Globus pallidus (tissue), 1 donor: ENCODE data around the gene IPO4.
A peak's percentile ranks its signal among the peaks of the same experiment; 100 is the strongest.
"Not testable (repeated sequence)": the region's sequence is repeated elsewhere in the genome, so short reads cannot be mapped to it uniquely, and the experiment has no call there.

ENCODE experiments used
- DNase-seq: peaks from one replicate; pipeline ENCODE4 v3.0.0-alpha.2; 2015; ENCODE audit warnings: low spot score

Gene IPO4

DNA sequence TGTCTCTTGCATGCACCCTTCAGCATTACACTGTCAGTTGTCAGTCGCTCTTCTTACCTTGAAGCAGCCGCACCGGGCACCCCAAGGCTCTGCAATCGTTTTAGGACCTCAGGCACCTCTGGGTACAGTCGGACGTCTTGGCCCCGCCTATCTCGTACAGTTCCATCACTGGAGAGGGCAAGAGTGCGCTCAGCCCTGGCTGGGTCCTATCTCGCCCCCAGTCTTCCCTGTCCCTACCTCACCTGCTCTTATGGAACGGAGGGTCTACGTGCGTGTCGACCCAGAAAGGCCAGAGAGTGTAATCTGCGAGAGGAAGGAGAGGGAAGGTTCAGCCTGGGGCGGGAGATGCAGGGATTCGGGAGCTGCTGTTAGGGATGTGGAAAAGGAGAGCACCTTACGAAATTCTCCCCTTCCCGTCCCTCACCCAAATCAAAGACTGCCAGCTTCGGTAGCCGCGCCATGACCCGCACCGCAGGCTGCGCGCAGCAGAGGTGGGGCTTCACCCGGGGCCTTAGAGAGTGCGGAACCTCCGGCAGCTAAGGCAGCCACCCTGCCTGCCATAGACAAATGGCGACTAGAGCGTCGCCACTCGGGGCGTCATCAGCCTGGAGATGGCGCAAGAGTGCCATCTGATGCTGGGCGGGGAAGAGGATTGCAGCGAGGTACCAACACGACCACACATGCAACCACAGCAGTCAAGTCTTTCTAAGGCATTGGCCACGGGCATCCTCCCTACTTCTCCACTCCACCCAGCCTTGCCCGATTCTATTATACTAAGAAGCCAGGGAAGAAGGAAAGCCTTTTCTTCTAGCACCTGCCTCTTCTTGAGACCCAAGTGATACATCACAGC is 27.1 kb upstream of the IPO4 start, which contains the start of gene MDP1:
Gene MDP1, minus strand, starts transcription at position 572 of the 850 bp plus-strand sequence. Its CDS starts 111 bp downstream, at position 461.
- DNase-seq: peak; percentile 89

DNA sequence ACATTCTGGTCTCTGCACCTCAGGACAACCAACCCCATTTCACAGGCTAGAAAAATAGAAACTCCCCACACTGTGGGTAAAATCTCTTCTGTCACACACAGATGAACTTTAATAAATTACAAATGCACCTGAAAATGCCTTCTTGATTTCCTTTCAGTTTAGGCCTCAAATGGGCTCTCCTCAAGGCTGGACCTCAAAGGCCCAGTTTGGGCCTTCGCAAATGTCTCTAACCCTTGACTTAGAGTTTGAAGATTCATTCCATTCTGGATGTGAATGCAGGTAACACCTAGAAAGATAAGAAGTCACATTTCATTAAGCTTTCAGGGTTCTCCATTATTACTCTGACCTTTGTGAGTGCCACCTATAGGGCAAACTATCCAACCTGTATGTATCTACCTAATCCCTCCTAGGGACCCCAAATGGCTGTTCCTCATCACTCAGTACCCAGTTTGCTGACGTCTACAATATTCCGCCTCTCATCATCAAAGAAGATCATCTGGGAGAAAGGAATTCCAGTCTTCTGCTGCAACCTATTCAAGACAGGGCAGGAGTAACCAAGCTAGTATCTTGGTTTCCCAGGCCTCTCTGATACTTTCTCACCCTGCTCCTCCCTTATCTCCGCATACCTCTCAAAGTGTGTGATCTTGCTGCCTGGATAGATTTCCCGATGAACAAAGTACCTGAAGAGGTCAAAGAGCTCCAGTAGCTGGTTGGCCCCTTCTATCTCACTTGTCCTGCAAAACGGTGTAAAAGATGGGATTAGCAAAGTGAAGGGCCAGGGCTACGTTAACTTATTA is 25.4 kb upstream of the IPO4 start:
- no peak for DNase-seq

DNA sequence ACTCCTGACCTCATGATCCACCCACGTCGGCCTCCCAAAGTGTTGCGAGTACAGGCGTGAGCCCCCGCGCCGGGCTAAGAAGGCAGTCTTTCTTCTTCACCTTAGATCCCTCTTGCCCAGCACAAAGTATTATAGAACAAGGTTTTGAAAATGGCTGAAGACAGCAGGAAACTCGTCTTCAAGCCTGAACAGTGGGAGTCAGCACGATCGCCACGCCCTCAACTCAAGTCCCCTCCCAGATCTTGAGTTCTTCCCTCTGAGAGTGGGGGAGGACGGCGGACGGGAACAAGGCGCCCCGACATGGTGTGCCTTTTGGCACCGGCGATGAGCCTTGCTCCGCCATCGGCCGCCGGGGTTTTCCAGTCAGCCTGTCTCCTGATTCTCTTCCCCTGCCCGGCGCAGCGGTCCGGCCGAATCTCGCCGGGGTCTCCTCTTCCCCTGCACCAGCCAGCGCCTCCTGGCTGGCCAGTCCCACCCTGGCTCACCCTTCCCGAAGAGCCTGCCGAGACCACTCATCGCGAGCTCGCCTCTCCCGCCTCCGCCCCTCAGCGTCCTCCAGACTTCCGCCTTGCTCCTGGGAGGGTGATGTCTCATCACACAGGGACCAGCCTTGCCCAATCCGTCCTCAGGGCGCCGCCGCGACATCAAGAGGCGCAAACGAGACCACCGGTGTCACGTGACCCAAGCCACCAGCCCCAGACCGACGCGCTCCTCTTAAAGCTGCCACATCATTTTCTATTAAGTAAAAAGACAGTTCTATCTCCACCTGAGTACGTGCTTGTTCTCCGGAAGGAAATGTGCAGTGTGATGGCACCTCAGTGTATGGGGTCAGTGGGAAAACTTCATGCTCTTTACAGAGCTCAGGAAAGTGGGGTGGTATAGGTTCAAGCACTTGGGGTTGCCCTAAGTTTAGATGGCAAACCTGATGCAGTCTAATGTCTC is 24.6 kb upstream of the IPO4 start, which contains the start of gene CHMP4A:
Gene CHMP4A, minus strand, starts transcription at position 565 of the 942 bp plus-strand sequence. Its CDS starts 49 bp downstream, at position 516.
- peak; percentile 88 for DNase-seq

DNA sequence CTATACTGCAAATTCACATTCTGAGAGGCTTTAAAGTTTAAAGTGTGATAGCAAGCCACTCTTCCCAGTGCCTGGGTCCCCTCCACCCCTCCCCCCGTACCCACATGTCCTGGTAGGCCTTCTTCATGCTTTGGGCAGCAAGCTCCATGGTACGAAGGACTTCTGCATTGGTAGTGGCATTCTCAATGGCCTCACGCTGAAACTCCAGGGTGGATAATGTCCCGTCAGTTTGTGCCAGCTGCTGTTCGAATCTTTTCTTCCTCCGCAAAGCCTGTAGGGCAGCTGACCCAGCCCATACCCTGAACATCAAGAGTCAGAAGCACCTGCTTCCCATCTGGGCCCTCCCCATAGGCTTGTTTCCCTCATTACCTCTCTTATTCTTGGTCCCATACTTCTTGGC is 22.7 kb upstream of the IPO4 start:
- DNase-seq: no peak

DNA sequence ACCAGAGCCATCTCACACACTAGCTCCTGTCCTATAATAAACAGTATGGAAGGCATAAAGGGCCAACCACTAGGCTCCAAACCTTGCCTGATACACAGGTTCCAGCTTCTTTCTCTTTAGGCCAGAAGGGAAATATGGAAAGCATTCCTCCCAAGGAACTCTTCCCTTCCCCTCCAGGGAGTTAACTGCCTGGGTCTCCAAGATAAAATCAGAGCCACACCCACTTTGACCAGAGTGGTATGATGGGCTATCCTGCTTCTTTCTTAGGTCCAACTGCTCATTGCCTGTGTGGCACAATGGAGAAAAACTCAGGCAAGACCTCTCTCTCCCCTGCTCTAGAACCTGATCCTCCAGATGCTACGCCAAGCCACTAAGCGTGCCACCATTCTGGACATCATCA is 19.0 kb upstream of the IPO4 start:
- no peak for DNase-seq

DNA sequence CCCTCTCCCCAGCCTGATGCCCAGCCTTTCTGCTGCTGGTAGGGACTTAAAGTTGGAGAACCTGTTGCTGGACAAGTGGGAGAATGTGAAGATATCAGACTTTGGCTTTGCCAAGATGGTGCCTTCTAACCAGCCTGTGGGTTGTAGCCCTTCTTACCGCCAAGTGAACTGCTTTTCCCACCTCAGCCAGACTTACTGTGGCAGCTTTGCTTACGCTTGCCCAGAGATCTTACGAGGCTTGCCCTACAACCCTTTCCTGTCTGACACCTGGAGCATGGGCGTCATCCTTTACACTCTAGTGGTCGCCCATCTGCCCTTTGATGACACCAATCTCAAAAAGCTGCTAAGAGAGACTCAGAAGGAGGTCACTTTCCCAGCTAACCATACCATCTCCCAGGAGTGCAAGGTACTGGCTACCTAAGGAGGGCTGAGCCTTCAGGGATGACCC is 18.5 kb upstream of the IPO4 start:
- DNase-seq: no peak

DNA sequence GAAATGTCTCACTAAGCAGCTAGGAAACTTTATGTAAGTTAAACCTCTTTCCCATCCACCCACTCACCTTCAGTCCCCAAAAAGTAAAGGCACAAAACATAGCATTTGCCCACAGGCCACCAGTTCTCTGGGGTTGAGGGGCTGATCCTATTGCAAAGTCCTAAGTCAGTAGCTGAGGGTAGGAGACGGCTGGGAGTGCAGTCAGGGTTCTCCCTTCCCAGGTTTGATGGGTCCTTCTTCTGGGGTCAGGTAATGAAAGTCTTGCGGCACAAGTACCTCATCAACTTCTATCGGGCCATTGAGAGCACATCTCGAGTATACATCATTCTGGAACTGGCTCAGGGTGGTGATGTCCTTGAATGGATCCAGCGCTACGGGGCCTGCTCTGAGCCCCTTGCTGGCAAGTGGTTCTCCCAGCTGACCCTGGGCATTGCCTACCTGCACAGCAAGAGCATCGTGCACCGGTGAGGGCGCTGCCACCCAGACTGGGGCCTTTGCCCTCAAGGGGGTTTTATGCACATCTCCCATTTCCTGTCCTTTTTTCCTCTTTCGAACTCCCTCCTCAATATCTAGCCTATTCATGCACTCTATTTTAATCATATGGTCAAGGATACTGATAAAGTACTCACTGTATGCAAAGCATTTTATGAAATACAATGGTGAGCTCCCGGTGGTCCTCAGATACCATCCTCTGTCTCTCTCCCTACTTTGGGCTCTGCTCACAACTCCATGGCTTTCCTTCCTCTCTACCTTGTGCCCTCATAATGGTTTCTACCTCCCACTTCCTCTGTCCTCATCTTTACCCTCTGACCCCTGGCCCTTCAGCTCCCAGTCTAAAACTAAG is 17.9 kb upstream of the IPO4 start:
- DNase-seq: no peak

DNA sequence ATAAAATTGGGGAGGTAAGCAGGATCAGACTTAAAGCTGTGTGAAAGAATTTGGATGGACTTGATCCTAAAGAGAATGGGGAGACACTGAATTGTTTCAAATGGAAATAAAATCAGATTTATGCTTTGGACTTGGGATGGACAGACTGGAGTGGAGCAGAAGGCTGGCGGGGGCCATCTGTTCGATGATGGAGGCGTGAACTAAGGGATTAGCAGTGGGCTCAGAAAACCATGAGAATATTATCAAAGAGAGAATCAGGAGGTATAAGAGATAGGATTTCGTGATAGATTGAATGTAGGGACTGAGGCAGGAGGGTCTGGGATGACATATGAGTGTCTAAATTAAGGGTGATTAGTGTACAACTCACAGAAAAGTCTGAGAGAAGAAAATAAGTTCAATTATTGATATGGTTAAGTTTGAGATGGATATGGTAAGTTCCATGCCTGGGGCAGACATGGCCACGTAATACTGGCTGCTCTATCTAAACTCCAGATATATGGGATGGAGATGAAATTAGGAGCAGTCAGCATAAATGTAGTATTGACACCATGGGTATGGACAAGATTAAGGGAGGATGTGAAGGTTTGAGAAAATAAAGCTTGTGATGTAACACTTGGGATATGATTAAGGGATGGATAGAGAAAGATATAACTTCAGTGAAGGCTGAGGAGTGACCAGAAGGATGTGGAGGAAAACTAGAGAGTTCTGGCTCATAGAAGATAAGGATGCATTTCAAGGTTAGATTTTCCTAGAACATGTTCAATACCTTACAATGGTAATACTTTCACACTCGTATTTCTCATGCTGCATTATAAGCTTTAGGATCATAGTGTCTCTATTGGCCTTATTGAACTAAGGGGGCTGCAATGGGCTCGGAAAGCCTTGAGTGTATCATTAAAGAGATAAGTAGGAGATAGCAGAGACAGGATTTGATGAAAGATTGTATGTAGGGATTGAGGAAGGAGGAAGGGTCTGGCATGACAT is 15.8 kb upstream of the IPO4 start:
- no peak for DNase-seq

DNA sequence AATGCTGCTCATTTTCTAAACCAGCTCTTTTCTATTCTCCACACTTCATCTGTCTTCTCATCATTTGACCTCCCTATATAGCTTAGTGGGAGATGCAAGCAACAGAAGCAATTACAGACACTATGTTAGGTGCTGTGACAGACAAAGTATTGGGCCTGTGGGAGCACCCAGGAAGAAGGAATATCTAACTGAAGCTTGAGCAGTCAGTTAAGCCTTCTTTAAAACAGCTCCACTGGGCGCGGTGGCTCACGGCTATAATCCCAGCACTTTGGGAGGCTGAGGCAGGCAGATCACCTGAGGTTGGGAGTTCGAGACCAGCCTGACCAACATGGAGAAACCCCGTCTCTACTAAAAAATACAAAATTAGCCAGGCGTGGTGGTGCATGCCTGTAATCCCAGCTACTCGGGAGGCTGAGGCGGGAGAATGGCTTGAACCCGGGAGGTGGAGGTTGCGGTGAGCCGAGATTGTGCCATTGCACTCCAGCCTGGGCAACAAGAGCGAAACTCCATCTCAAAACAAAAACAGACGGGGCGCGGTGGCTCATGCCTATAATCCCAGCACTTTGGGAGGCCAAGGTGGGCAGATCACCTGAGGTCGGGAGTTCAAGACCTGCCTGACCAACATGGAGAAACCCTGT is 14.8 kb upstream of the IPO4 start:
- not testable (repeated sequence) for DNase-seq

DNA sequence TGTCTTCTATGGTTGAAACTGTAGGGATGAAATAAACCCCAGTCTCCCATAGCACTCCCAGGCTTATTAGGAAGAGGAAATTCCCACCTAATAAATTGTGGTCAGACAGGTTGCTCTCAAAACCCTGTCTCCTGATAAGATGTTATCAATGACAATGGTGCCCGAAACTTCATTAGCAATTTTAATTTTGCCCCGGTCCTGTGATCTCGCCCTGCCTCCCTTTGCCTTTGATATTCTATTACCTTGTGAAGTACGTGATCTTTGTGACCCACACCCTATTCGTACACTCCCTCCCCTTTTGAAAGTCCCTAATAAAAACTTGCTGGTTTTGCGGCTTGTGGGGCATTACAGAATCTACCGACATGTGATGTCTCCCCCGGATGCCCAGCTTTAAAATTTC is 13.9 kb upstream of the IPO4 start:
- DNase-seq: not testable (repeated sequence)

DNA sequence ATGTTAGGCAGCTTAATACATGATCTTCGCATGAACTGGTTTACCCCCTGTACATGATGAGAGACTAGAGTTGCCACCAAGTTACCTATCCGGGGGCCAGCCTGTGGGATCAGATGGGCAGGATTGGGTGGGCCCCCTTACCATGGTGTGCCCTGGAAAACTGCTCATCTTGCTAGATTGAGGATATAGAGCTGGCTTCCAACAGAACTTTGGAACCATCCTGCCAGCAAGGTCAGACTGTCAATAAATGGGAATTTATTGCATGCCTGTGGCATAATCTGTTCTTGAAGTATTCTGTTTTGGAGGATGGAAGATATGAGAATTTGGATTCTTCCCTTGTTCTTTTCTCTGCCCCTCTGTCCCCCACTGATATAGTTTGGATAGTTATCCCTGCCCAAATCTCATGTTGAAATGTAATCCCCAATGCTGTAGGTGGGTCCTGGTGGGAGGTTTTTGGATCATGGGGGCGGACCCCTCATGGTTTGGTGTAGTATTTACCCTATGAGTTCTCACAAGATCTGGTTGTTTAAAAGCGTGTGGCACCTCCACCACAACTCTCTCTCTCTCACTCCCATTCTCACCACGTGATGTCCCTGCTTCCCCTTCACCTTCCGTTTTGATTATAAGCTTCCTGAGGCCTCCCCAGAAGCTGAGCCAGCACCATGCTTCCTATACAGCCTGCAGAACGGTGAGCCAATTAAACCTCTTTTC is 10.4 kb upstream of the IPO4 start:
- no peak for DNase-seq

DNA sequence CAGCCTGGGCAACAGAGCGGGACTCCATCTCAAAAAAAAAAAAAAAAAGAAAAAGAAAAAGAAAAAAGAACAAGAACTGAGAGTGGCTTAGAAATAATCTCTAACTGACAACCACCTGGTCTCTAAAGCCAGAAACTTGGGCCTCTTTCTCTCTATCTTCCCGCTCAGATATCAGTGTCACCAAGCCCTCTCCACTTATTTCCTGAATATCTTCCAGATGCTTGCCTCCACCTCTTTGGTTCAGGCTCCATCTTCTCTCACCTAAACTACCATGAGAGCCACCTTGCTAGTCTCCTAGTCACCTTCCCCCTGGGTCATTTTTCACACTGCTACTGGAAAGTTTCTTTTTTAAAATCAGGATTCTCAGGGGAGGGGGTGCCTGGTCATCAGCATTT is 8.4 kb upstream of the IPO4 start:
- DNase-seq: no peak

DNA sequence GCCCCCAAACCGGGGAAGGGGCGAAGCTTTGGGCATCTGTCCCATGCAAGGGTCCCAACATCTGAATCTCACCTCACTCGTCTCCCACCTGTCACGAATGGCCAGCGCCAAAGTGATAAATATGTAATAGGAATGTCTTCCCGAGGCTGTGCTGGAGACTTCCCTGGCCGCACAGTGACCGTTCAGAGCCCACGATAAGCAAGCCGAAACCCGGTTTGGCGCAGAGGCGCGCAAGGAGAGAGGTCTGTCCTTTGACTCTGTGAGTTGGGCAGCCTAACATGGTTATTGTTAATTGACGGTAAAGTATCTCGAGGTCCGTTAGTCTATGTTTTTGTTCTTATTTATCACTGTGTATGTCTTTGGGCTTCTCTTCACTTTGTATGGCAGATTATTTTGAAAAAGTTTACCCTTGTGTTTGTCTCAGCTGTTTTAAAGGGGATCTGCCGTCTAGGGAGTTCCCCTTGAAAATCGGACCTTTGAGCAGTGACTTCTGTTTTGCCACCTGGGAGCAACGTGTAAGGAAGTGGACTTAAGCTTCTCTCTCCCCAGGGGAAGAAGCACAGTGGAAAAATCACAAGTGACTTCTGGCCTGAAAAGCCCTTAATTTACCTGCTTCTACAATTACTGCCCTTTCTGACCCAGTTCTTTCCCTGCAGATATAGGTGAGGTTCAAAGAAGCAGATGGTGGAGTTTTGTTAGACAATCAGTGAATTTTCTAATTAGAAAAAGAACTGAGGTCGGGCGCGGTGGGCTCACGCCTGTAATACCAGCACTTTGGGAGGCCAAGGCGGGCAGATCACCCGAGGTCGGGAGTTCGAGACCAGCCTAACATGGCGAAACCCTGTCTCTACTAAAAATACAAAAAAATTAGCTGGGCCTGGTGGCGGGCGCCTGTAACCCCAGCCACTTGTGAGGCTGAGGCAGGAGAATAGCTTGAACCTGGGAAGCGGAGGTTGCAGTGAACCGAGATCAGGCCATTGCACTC is 7.7 kb upstream of the IPO4 start:
- DNase-seq: no peak

DNA sequence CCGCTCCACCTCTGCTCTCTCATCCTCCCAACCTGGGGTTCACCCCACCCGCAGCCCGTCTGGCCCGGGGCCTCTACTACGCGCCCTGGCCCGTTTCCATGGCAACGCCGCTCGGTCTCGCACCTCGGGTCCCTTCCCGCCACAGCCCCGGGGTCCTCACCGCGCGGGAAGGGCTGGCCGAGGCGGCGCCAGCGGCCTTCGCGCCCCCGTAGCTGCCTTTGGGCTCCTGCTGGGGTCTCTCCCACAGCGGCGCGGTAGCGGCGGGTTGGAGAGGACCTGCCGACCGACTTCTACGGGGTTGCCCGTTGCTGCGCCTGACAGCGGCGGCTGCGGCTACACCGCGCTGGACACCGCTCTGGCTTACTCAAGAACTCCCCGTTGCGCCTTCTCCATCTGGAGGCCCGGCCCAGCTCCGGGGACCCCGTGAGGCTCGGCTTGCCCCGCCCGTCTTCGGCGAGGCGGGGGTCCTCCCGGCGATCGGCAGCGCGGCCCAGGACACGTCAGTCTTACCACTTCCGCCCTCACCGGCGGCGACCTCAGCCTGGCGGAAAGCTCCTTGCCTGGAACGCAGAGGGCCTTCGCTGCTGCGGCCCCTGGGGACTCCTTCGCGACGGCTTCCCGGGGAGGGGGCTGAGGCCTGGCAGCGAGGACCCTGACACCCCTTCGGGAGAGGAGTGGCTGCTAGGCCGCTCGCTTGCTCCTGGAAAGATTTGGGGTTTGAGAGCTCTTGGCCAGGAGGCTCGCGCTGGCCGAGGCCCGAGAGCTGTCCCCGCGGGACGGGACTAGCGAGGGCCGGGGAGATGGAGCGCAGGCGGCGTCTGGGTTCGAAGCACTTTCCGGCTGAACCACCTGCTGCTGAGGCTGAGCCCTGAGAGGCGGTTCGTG is 6.8 kb upstream of the IPO4 start, which contains the start of gene TM9SF1:
Gene TM9SF1, minus strand, starts transcription at position 256 of the 885 bp plus-strand sequence. CDS start 422 bp downstream, outside the sequence.
- DNase-seq: peak; percentile 74

DNA sequence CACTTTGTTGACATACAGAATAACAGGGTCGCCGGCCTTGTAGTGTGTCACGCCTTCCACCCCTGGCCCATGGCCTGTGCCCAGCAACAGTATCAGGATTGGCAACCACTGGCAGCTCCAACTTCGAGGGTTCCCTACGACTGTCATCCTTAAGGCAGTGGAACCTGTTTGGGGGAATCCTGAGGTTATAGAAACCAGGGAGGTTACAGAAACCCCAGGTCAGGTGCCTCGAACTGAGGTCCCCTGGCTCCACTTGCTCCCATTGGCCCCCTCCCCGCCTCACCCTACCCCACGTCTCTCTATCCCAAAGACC is 6.2 kb upstream of the IPO4 start:
- no peak for DNase-seq

DNA sequence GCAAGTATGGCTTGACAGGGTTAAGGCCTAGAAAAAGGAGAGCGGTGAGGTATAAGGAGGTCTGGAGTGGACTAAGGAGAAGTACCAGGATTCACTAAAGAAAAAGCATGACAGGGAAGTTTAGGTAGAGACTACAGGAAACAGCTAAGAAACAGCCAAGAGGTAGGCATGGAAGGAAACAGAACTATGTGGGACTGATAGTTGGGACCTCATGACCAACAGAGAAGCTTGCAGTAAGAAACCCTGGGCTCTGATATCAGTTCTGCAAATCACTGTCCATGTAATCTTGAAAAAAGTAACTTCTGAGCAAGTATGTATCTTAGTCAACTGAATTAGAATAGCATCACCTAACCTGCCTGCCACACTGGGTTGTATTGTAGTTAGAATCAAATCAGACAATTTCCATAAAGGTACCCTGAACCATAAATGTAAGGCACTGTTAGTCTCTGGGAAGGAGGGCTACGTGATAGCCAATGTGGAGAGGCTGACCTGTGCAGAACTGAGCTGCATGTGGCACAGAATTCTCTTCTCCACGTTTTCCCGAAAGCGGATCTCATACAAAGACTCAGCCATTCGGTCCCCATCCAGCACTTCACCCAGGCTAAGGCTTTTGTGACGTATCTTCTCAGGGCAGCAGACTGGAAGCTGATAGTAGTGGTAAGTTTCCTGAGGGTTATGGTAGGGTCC is 5.7 kb upstream of the IPO4 start:
- DNase-seq: no peak
